Astrocyte (in vitro differentiated cells and primary cell): ENCODE measurements around the gene PARD3B. TPM values are rescaled to one million over a fixed set of nuclear protein-coding genes. Genes with fewer than 3 reads are reported as not detected.

Source experiments
- DNase-seq: peaks from one replicate; pipeline ENCODE4 v3.0.0-alpha.2; 2010; ENCODE audit warnings: low read depth
- FAIRE-seq: peaks from 2 replicates; lab custom pipeline; 2011; peaks lifted over from hg19 to GRCh38; lab: Jason Lieb, UNC
- H2AFZ ChIP-seq: 2 replicates; pipeline ENCODE4 v1.6.0; 2012; ENCODE audit warnings: low read depth, low read length, inconsistent platforms
- H3K27ac ChIP-seq: 2 replicates; pipeline ENCODE4 v1.5.1; 2011; ENCODE audit warnings: low read depth, low read length, inconsistent platforms
- H3K27me3 ChIP-seq: 2 replicates; pipeline ENCODE4 v1.6.0; 2011; ENCODE audit warnings: low read length, inconsistent platforms; ENCODE audit not compliant: insufficient read depth
- H3K36me3 ChIP-seq: 2 replicates; pipeline ENCODE4 v1.5.1; 2011; ENCODE audit warnings: low read length, inconsistent platforms; ENCODE audit not compliant: insufficient read depth
- H3K4me1 ChIP-seq: 2 replicates; pipeline ENCODE4 v1.5.1; 2011; ENCODE audit warnings: low read length, inconsistent platforms; ENCODE audit not compliant: insufficient read depth
- H3K4me2 ChIP-seq: 2 replicates; pipeline ENCODE4 v1.6.0; 2012; ENCODE audit warnings: low read length, inconsistent platforms
- H3K4me3 ChIP-seq: 2 replicates; pipeline ENCODE4 v1.5.1; 2011; ENCODE audit warnings: low read depth, mild to moderate bottlenecking, low read length, inconsistent platforms; ENCODE audit not compliant: insufficient read depth
- H3K79me2 ChIP-seq: 2 replicates; pipeline ENCODE4 v1.6.0; 2012; ENCODE audit warnings: mild to moderate bottlenecking, low read length, inconsistent platforms; ENCODE audit not compliant: insufficient read depth
- H3K9ac ChIP-seq: 2 replicates; pipeline ENCODE4 v1.6.0; 2012; ENCODE audit warnings: mild to moderate bottlenecking, low read length, inconsistent platforms
- H3K9me3 ChIP-seq: 2 replicates; pipeline ENCODE4 v1.5.1; 2012; ENCODE audit warnings: low read depth, mild to moderate bottlenecking, low read length, inconsistent platforms; ENCODE audit not compliant: insufficient read depth
- H4K20me1 ChIP-seq: 2 replicates; pipeline ENCODE4 v1.6.0; 2012; ENCODE audit warnings: low read length, inconsistent platforms; ENCODE audit not compliant: insufficient read depth
- H3K27ac Mint-ChIP-seq: one replicate; pipeline ENCODE4 v1.8.0; 2021; ENCODE audit warnings: mild to moderate bottlenecking, mixed read lengths; ENCODE audit not compliant: unreplicated experiment
- H3K27me3 Mint-ChIP-seq: one replicate; pipeline ENCODE4 v1.8.0; 2021; ENCODE audit warnings: low read depth, mixed read lengths; ENCODE audit not compliant: unreplicated experiment
- H3K36me3 Mint-ChIP-seq: one replicate; pipeline ENCODE4 v1.8.0; 2021; ENCODE audit warnings: low read depth, mixed read lengths; ENCODE audit not compliant: unreplicated experiment
- H3K4me1 Mint-ChIP-seq: one replicate; pipeline ENCODE4 v1.8.0; 2021; ENCODE audit warnings: low read depth, mixed read lengths; ENCODE audit not compliant: unreplicated experiment
- H3K4me3 Mint-ChIP-seq: one replicate; pipeline ENCODE4 v1.8.0; 2021; ENCODE audit warnings: mild to moderate bottlenecking, moderate library complexity, mixed read lengths; ENCODE audit not compliant: unreplicated experiment
- H3K9me3 Mint-ChIP-seq: one replicate; pipeline ENCODE4 v1.8.0; 2021; ENCODE audit warnings: mild to moderate bottlenecking, mixed read lengths; ENCODE audit not compliant: unreplicated experiment
- EZH2 ChIP-seq: IDR thresholded peaks from 2 replicates; pipeline ENCODE4 v1.6.1; 2012; ENCODE audit warnings: mild to moderate bottlenecking, low read length, inconsistent platforms; ENCODE audit not compliant: insufficient read depth
- total RNA-seq: library from RNA; stranded (reverse); gene quantifications from 2 replicates; pipeline ENCODE4 v1.2.1, GENCODE V29; 2021
- TF ChIP-seq, protein P1 (sequence below): IDR thresholded peaks from 2 replicates; pipeline ENCODE4 v1.5.1; 2011; ENCODE audit warnings: low read depth, mild to moderate bottlenecking, inconsistent platforms, low read length, moderate library complexity; ENCODE audit not compliant: insufficient read depth

PARD3B gene
- total RNA-seq, 1 donor from 2014 or later: 6.5 TPM

DNA sequence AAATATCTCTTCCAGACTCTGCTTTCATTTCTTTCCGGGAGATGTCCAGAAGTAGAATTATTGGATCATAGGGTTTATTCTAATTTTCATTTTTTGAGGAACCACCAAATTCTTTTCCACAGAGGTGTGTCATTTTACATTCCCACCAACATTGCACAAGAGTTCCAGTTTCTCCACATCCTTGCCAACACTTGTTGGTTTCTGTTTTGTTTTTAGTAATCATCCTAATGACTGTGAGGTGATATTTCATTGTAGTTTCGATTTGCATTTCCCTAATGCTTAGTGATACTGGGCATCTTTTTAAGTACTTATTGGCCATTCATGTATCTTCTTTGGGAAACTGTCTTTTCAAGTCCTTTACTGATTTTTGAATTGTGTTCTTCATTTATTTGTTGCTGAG is 513.1 kb downstream of the PARD3B start:
- H3K27ac ChIP-seq: no peak overlapping the region
- no peak overlapping the region for H3K27ac Mint-ChIP-seq
- FAIRE-seq (peak; percentile 41), DNase-seq (no peak)
- no peaks in the 10 kb centered on the region for H3K4me1 ChIP-seq
- H3K4me2 ChIP-seq: no peak overlapping the region
- H3K79me2 ChIP-seq: no peaks in the 10 kb centered on the region
- H3K4me3 ChIP-seq: no peak overlapping the region
- no peak overlapping the region for H2AFZ ChIP-seq
- peaks cover 6% of the 10 kb centered on the region for H3K4me1 Mint-ChIP-seq
- no peak overlapping the region for H3K9ac ChIP-seq
- no peak overlapping the region for H3K4me3 Mint-ChIP-seq
- no peaks in the 10 kb centered on the region for H3K27me3 Mint-ChIP-seq
- H3K9me3 ChIP-seq: no peaks in the 10 kb centered on the region
- H3K27me3 ChIP-seq: no peaks in the 10 kb centered on the region
- H3K9me3 Mint-ChIP-seq: no peaks in the 10 kb centered on the region
- H3K36me3 Mint-ChIP-seq: no peaks in the 10 kb centered on the region
- TF ChIP-seq, protein P1, sequence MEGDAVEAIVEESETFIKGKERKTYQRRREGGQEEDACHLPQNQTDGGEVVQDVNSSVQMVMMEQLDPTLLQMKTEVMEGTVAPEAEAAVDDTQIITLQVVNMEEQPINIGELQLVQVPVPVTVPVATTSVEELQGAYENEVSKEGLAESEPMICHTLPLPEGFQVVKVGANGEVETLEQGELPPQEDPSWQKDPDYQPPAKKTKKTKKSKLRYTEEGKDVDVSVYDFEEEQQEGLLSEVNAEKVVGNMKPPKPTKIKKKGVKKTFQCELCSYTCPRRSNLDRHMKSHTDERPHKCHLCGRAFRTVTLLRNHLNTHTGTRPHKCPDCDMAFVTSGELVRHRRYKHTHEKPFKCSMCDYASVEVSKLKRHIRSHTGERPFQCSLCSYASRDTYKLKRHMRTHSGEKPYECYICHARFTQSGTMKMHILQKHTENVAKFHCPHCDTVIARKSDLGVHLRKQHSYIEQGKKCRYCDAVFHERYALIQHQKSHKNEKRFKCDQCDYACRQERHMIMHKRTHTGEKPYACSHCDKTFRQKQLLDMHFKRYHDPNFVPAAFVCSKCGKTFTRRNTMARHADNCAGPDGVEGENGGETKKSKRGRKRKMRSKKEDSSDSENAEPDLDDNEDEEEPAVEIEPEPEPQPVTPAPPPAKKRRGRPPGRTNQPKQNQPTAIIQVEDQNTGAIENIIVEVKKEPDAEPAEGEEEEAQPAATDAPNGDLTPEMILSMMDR: no peak
- no peak for TF ChIP-seq EZH2
- no peaks in the 10 kb centered on the region for H4K20me1 ChIP-seq
- H3K36me3 ChIP-seq: no peaks in the 10 kb centered on the region

DNA sequence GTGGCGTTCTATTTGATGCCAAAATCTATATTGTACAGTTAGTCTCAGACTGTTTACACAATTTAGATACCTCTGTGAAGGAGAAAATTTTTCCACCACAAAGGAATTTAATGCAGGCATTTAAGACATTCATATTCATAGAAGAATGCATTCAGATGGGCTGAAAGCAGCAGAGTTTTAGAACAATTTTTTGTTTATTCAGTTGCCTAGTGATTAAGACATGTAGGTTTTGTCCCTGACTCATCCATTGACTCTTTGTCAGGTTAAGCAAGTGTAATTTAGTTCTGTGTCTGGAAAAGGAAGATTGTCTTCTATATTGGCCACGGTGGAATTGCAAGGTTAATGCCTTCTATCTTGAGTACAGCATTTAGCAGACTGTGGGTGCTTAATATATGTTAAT is 515.0 kb downstream of the PARD3B start:
- Mint-ChIP-seq H3K4me1 (peaks cover 6% of the 10 kb centered on the region), H3K9me3 (no peaks in the 10 kb centered on the region), H3K27me3 (no peaks in the 10 kb centered on the region), H3K36me3 (no peaks in the 10 kb centered on the region), H3K27ac (peak overlapping the region; percentile 70), H3K4me3 (no peak overlapping the region)
- Histone ChIP-seq H3K79me2 (no peaks in the 10 kb centered on the region), H3K36me3 (no peaks in the 10 kb centered on the region), H3K4me2 (no peak overlapping the region), H3K27me3 (no peaks in the 10 kb centered on the region), H3K4me3 (no peak overlapping the region), H3K9me3 (no peaks in the 10 kb centered on the region), H3K27ac (no peak overlapping the region), H4K20me1 (no peaks in the 10 kb centered on the region), H3K9ac (no peak overlapping the region), H3K4me1 (no peaks in the 10 kb centered on the region), H2AFZ (no peak overlapping the region)
- DNase-seq (peak; percentile 79), FAIRE-seq (peak; percentile 89)
- TF ChIP-seq, protein P1: no peak
- TF ChIP-seq EZH2: no peak

DNA sequence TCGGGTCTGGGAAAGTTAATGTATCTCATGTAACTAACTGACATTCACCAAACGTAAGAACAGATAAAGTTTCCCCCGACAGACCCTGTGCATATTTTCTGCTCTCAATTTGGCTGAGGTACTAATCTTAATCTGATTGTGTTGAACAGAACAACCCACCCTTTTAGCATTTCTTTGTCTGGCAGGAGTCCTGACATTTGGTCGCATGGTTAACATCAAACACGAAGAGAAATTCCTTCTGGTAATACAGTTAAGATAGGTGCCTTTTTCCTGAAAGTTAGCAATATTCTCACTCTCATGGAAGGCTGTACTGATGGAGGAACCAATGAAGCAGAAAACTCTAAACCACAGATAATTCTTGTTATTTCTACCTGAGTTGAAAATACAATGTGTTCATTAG is 520.8 kb downstream of the PARD3B start:
- peak; percentile 23 for DNase-seq
- Histone ChIP-seq H3K9me3 (no peaks in the 10 kb centered on the region), H3K36me3 (no peaks in the 10 kb centered on the region), H3K9ac (no peak overlapping the region), H3K4me2 (no peak overlapping the region), H3K4me1 (no peaks in the 10 kb centered on the region), H2AFZ (no peak overlapping the region), H3K27ac (no peak overlapping the region), H4K20me1 (no peaks in the 10 kb centered on the region), H3K4me3 (no peak overlapping the region), H3K27me3 (no peaks in the 10 kb centered on the region), H3K79me2 (no peaks in the 10 kb centered on the region)
- no peaks in the 10 kb centered on the region for H3K9me3 Mint-ChIP-seq
- TF ChIP-seq EZH2: no peak
- TF ChIP-seq, protein P1: no peak
- no peak for FAIRE-seq
- no peaks in the 10 kb centered on the region for H3K4me1 Mint-ChIP-seq
- no peak overlapping the region for H3K27ac Mint-ChIP-seq
- no peaks in the 10 kb centered on the region for H3K36me3 Mint-ChIP-seq
- no peaks in the 10 kb centered on the region for H3K27me3 Mint-ChIP-seq
- no peak overlapping the region for H3K4me3 Mint-ChIP-seq
